Measurements from ENCODE around the gene TOP2B.

DNA sequence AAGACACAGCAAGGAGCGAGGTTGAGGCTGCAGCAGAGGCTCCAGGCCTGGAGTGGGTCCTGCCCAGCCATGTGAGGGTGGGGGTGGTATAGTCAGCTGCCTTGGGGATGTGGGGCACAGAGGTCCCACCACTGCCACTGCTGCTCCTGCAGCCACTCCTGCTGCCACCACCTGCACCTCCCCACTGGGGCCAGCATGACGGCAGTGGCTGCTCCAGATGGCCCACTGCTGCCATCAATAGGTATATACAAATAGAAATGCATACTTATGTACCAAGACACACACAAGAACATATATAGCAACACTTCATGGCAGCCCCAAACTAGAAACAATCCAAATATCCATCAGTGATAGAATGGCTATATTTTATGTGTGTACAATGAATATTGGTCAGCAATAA, 10.0 kb upstream of the TOP2B start:
- TF ChIP-seq EZH2 (IDR thresholded peaks at IDR 0.05; ENCODE audit: low read depth, unreplicated experiment): no peak
- TF ChIP-seq, protein P1, sequence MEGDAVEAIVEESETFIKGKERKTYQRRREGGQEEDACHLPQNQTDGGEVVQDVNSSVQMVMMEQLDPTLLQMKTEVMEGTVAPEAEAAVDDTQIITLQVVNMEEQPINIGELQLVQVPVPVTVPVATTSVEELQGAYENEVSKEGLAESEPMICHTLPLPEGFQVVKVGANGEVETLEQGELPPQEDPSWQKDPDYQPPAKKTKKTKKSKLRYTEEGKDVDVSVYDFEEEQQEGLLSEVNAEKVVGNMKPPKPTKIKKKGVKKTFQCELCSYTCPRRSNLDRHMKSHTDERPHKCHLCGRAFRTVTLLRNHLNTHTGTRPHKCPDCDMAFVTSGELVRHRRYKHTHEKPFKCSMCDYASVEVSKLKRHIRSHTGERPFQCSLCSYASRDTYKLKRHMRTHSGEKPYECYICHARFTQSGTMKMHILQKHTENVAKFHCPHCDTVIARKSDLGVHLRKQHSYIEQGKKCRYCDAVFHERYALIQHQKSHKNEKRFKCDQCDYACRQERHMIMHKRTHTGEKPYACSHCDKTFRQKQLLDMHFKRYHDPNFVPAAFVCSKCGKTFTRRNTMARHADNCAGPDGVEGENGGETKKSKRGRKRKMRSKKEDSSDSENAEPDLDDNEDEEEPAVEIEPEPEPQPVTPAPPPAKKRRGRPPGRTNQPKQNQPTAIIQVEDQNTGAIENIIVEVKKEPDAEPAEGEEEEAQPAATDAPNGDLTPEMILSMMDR (conservative IDR thresholded peaks at IDR 0.05; ENCODE audit: low read depth in 2 of 2): no peak
- TF ChIP-seq, protein P2, sequence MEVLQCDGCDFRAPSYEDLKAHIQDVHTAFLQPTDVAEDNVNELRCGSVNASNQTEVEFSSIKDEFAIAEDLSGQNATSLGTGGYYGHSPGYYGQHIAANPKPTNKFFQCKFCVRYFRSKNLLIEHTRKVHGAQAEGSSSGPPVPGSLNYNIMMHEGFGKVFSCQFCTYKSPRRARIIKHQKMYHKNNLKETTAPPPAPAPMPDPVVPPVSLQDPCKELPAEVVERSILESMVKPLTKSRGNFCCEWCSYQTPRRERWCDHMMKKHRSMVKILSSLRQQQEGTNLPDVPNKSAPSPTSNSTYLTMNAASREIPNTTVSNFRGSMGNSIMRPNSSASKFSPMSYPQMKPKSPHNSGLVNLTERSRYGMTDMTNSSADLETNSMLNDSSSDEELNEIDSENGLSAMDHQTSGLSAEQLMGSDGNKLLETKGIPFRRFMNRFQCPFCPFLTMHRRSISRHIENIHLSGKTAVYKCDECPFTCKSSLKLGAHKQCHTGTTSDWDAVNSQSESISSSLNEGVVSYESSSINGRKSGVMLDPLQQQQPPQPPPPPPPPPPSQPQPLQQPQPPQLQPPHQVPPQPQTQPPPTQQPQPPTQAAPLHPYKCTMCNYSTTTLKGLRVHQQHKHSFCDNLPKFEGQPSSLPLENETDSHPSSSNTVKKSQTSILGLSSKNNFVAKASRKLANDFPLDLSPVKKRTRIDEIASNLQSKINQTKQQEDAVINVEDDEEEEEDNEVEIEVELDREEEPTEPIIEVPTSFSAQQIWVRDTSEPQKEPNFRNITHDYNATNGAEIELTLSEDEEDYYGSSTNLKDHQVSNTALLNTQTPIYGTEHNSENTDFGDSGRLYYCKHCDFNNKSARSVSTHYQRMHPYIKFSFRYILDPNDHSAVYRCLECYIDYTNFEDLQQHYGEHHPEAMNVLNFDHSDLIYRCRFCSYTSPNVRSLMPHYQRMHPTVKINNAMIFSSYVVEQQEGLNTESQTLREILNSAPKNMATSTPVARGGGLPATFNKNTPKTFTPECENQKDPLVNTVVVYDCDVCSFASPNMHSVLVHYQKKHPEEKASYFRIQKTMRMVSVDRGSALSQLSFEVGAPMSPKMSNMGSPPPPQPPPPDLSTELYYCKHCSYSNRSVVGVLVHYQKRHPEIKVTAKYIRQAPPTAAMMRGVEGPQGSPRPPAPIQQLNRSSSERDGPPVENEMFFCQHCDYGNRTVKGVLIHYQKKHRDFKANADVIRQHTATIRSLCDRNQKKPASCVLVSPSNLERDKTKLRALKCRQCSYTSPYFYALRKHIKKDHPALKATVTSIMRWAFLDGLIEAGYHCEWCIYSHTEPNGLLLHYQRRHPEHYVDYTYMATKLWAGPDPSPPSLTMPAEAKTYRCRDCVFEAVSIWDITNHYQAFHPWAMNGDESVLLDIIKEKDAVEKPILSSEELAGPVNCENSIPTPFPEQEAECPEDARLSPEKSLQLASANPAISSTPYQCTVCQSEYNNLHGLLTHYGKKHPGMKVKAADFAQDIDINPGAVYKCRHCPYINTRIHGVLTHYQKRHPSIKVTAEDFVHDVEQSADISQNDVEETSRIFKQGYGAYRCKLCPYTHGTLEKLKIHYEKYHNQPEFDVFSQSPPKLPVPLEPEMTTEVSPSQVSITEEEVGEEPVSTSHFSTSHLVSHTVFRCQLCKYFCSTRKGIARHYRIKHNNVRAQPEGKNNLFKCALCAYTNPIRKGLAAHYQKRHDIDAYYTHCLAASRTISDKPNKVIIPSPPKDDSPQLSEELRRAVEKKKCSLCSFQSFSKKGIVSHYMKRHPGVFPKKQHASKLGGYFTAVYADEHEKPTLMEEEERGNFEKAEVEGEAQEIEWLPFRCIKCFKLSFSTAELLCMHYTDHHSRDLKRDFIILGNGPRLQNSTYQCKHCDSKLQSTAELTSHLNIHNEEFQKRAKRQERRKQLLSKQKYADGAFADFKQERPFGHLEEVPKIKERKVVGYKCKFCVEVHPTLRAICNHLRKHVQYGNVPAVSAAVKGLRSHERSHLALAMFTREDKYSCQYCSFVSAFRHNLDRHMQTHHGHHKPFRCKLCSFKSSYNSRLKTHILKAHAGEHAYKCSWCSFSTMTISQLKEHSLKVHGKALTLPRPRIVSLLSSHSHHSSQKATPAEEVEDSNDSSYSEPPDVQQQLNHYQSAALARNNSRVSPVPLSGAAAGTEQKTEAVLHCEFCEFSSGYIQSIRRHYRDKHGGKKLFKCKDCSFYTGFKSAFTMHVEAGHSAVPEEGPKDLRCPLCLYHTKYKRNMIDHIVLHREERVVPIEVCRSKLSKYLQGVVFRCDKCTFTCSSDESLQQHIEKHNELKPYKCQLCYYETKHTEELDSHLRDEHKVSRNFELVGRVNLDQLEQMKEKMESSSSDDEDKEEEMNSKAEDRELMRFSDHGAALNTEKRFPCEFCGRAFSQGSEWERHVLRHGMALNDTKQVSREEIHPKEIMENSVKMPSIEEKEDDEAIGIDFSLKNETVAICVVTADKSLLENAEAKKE (CRISPR knock-in tag; IDR thresholded peaks at IDR 0.05): no peak

Measured in GM23338 (cell line).